Fibroblast of peridontal ligament (primary cell): ENCODE data around the gene SFN.

ENCODE experiments used
- DNase-seq: peaks from one replicate; pipeline ENCODE4 v3.0.0-alpha.2; 2010; ENCODE audit errors: extremely low read depth

Gene SFN

GRCh38 chr1:26911399-26912146 lies 48.6 kb downstream of the SFN start:
- no peak for DNase-seq

- DNase-seq: no peak
These were observed 49.2 kb downstream of the SFN start for GRCh38 chr1:26912147-26912490.

GRCh38 chr1:26913389-26913753 lies 50.4 kb downstream of the SFN start:
- no peak for DNase-seq
